ENCODE results near the gene NUTM2F. TPM values are rescaled to one million over a fixed set of nuclear protein-coding genes. Genes with fewer than 3 reads are reported as not detected.
A peak's percentile ranks its signal among the peaks of the same experiment; 100 is the strongest.
"Not testable (repeated sequence)": the region's sequence is repeated elsewhere in the genome, so short reads cannot be mapped to it uniquely, and the experiment has no call there.

Gene NUTM2F, protein sequence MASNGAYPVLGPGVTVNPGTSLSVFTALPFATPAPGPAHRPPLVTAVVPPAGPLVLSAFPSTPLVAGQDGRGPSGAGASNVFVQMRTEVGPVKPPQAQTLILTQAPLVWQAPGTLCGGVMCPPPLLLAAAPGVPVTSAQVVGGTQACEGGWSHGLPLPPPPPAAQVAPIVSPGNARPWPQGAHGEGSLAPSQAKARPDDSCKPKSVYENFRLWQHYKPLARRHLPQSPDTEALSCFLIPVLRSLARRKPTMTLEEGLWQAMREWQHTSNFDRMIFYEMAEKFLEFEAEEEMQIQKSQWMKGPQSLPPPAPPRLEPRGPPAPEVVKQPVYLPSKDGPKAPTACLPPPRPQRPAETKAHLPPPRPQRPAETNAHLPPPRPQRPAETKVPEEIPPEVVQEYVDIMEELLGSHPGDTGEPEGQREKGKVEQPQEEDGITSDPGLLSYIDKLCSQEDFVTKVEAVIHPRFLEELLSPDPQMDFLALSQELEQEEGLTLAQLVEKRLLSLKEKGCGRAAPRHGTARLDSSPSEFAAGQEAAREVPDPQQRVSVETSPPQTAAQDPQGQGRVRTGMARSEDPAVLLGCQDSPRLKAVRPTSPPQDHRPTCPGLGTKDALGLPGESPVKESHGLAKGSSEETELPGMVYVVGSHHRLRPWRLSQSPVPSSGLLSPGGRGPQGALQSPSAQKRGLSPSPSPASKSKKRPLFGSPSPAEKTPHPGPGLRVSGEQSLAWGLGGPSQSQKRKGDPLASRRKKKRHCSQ
- total RNA-seq: not detected
- long read RNA-seq, donor 1: 0 reads
- long read RNA-seq, donor 2: 0 reads

DNA sequence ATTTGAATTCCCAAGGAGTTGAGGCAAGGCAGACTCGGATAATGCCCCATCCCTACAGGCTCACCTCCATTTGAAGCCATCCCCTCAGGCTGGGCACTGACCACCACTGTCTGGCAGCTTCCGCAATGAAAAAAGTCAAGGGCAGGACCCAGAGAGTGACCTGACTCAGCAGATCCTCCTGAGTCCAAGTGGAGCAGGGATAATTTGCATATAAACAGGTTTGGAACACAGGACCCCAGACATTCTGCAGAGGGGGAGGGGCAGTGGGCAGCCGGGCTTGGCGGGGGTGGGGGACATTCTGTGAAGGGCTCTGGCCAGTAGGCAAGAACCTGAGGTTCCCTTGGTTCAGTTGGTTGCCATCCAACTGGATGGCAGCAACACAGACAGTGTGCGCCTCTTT lies at the start of gene NUTM2F:
NUTM2F (minus strand) TSS at position 101 of the 400 bp plus-strand sequence; CDS start at position 80, 21 bp downstream.
- H3K36me3 ChIP-seq (ENCODE audit: low read depth); intact Hi-C loops (cut with DNase I, micrococcal nuclease); ATAC-seq; DNase-seq; H3K4me3 ChIP-seq; H3K9me3 ChIP-seq; H3K4me1 ChIP-seq (ENCODE audit: low read depth): not testable (repeated sequence)

DNA sequence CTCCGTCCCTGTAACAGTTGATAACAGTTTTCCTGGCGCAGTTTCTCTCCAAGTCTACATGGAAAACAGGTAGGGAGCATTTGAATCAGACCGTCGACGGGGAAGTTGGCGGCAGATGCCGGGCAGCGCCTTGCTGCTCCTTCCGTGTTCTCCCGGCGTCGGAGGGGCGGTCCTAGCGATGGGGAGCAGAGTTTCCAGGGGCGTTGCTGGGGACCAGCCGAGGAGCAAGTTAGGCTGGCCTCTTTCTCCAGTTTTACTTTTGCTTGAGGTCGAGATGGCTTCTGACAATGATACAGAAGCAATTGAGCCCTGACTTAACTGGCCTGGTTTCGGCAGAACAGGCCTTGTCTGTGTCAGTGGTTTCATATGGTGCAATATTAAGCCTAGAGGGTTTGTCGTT lies 46.8 kb upstream of the NUTM2F start:
- H3K36me3 ChIP-seq (ENCODE audit: low read depth); H3K4me1 ChIP-seq (ENCODE audit: low read depth); H3K4me3 ChIP-seq; H3K9me3 ChIP-seq; intact Hi-C loops (cut with DNase I, micrococcal nuclease): not testable (repeated sequence)
- DNase-seq (peak in 2 of 3 donors; percentile 9 to 31), ATAC-seq (peak; percentile 76)

DNA sequence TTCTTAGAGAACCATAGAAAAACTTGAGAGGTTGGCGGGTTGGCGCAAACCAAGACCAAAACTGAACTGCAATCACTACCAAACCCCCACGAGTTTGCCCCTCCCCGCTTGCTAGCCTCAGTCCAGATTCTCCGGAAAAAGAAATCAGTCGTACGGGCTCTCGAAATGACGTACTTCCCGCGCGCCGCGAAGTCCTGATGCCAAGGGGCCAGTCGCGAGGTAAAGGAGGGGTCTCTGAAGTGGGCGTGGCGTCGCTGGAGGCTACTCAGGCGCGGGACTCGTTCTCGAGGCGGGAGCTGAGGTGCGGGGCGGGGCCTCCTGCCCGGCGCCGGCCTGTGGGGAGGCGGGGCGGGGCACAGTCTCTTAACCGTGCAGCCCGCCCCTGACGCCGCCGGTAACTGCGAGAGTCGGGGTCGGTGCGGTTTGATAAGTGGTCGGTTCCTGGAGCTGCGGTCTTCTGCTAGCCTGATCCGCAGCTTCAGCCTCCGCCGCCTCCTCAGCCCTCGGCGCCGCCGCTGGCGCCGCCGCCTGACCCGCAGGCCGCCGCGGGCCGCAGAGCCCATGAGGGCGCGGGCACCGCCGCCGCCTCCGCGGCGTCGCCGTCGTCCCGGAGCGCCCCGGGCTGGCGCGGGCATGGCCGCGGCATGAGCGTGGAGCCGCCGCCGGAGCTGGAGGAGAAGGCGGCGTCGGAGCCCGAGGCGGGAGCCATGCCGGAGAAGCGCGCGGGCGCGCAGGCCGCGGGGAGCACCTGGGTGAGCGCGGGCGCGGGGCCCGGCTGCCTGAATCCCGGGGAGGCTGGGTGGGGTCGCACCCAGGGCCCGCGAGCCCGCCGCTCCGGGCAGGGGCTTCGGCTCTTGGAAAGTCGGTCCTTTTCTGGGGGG lies 46.0 kb upstream of the NUTM2F start:
- peak overlapping the region; percentile 41 for H3K4me3 ChIP-seq
- H3K36me3 ChIP-seq (ENCODE audit: low read depth); H3K9me3 ChIP-seq; intact Hi-C loops (cut with DNase I, micrococcal nuclease); H3K4me1 ChIP-seq (ENCODE audit: low read depth): not testable (repeated sequence)
- DNase-seq (peak; percentile 93 to 95 (median 94)), ATAC-seq (peak; percentile 99)

DNA sequence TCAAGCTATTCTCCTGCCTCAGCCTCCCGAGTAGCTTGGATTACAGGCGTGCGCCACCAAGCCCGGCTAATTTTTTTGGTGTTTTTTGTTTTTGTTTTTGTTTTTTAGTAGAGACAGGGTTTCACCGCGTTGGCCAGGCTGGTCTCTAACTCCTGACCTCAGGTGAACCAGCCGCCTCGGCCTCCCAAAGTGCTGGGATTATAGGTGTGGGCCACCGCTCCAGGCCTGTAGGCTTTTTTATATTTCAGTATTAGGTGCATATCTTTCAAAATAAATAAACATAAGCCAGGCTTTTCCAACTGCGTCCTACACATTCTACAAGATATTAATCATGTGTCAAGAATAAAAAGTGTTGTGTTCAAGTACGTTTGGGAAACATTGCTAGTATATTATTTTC lies 45.3 kb upstream of the NUTM2F start:
- H3K9me3 ChIP-seq; H3K36me3 ChIP-seq (ENCODE audit: low read depth); intact Hi-C loops (cut with DNase I, micrococcal nuclease); ATAC-seq; H3K4me3 ChIP-seq; H3K4me1 ChIP-seq (ENCODE audit: low read depth): not testable (repeated sequence)
- peak in 1 of 3 donors; percentile 26 for DNase-seq

DNA sequence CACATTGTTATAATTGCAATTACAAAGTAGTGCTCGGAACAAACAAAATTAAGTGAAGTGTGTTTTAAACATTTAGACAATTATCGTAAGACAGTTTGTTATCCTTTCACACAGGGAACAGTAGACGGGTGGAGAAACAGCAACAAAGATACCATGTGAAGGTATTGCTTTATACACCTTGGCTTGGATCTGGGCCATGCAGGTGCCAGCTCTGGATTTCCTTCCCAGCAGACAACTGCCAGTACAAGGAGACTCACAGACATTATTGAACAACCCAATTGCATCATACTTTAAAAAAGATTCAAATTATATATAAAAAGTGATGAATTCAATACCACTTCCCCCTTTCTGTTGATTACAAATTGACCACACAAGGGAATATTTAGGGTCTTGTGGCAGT lies 41.8 kb upstream of the NUTM2F start:
- DNase-seq: peak in 1 of 3 donors; percentile 21
- intact Hi-C loops (cut with DNase I, micrococcal nuclease); H3K36me3 ChIP-seq (ENCODE audit: low read depth); ATAC-seq; H3K9me3 ChIP-seq; H3K4me1 ChIP-seq (ENCODE audit: low read depth); H3K4me3 ChIP-seq: not testable (repeated sequence)

DNA sequence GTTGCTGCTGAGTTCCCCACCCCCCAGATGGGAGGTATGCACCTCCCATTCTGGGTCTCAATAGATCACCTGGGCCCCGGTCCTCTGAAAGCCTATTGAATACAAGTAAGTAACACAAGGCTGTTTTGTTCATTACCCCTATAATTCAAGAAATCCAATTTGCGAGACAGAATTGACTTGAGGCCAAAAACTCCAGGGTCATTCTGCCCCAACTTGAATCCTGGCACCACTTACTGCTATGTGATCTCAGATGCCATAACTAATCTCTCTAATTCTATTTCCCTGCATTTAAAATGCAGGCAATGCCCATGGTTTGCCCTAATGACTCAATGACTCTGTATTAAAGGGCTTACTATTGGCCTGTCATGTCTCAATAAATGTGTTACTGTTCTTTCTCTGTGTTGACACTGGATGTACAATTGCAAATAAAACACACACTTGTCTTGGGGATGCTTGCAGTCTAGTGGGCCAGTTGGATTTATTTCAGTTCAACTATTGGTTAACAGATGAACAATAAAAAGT lies 35.7 kb upstream of the NUTM2F start:
- H3K9me3 ChIP-seq; intact Hi-C loops (cut with DNase I, micrococcal nuclease); H3K36me3 ChIP-seq (ENCODE audit: low read depth); H3K4me3 ChIP-seq; H3K4me1 ChIP-seq (ENCODE audit: low read depth); ATAC-seq; DNase-seq: not testable (repeated sequence)

DNA sequence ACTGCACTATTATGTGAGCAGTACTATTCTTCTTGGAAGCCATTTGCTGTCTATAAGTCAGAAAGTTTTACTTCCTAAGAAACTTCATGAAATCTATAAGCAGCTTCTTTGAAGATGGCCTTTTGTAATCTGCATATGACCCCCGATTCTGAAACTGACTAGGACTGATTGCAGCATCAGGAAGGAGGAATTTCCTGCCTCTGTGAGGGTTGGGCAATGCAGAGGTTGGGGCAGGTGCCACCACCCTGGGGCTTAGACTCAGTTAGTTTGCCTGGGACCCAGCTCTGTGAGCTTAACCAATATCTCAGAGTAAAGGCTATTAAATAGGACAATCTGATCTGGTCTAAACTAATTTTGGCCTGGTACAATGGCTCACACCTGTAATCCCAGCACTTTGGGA lies 28.7 kb upstream of the NUTM2F start:
- H3K4me3 ChIP-seq; intact Hi-C loops (cut with DNase I, micrococcal nuclease); ATAC-seq; H3K4me1 ChIP-seq (ENCODE audit: low read depth); DNase-seq; H3K9me3 ChIP-seq; H3K36me3 ChIP-seq (ENCODE audit: low read depth): not testable (repeated sequence)

DNA sequence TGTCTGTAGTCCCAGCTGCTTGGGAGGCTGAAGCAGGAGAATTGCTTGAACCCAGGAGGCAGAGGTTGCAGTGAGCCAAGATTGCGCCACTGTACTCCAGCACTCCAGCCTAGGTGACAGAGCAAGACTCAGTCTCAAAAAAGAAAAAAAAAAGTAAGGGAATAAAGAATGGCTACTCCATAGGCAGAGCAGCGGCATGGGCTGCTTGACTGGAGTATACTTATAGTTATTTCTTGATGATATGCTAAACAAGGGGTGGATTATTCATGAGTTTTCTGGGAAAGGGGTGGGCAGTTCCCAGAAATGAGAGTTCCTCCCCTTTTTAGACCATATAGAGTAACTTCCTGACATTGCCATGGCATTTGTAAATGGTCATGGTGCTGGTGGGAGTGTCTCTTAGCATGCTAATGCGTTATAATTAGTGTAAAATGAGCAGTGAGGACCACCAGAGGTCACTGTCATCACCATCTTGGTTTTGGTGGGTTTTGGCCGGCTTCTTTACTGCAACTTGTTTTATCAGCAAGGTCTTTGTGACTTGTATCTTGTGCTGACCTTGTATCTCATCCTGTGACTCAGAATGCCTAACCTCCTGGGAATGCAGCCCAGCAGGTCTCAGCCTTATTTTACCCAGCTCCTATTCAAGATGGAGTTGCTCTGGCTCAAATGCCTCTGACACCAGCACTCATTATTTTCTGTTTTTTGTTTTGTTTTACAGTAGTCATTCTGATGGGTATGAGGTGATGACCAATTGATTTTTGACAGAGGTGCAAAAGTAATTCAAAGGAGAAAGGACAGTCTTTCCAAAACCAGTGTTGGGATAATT lies 23.7 kb upstream of the NUTM2F start:
- DNase-seq; H3K9me3 ChIP-seq; H3K36me3 ChIP-seq (ENCODE audit: low read depth); H3K4me1 ChIP-seq (ENCODE audit: low read depth); intact Hi-C loops (cut with DNase I, micrococcal nuclease); H3K4me3 ChIP-seq; ATAC-seq: not testable (repeated sequence)

DNA sequence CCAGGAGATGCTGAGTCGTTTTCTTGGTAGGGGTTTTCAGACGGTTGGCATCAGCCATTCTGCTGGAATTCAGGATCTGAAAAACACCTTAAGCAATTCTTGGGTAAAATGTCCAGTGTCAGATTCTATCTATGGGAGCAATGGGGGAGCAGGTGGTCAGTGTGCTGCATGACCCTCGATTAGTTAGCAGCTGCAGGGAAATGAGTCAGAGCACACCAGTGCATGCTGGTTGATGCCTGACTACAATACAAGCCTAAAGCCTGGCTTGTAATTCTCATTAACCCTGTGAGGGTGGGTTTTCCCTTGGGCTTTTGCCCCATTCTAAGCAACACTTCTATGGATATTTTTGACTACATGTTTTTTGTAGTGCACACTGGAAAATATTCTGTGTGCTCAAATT lies 20.3 kb upstream of the NUTM2F start:
- DNase-seq; H3K9me3 ChIP-seq; H3K4me1 ChIP-seq (ENCODE audit: low read depth); ATAC-seq; H3K4me3 ChIP-seq; H3K36me3 ChIP-seq (ENCODE audit: low read depth); intact Hi-C loops (cut with DNase I, micrococcal nuclease): not testable (repeated sequence)

DNA sequence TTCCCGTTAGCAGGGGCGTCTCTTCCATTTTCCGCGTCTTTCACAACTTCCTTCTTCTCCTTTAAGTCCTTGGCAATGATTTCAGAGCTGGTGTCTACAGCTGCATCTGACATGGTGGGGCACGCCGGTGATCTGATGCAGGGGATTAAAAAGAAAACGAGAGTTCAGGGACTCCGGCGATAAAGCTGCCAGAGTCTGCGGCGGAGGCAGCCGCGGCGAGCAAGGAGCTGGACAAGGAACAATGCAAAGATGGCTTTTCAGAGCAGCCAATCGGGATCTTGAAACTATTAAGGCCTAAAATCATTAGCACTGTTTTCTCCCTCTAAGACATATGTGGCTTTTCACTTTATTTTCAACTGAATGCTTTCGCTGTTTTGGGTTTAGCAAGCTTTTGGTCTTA lies 19.0 kb upstream of the NUTM2F start:
- DNase-seq; H3K4me1 ChIP-seq (ENCODE audit: low read depth); intact Hi-C loops (cut with DNase I, micrococcal nuclease): not testable (repeated sequence)

DNA sequence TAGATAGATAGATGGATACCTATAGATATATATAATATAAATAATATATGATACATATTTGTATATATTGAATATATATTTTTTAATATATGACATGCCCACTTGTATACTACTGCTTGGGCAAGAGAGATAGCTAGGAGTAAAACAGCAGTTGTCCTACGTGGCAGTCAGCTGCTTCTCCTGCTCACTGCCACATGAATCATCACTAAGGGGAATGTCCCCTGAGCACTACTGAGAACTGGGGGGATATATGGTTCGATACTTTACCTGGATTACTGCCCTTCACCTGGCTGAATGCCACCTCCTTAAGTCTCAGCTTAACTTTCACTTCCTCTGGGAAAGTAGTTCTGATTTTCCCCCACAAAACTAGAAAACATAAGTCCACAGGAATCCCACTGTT lies 13.3 kb upstream of the NUTM2F start:
- ATAC-seq; DNase-seq; H3K4me3 ChIP-seq; intact Hi-C loops (cut with DNase I, micrococcal nuclease); H3K4me1 ChIP-seq (ENCODE audit: low read depth); H3K9me3 ChIP-seq; H3K36me3 ChIP-seq (ENCODE audit: low read depth): not testable (repeated sequence)

More for the DNA sequence above, 19.0 kb upstream of the NUTM2F start:
- ATAC-seq; H3K9me3 ChIP-seq; H3K4me3 ChIP-seq; H3K36me3 ChIP-seq (ENCODE audit: low read depth): not testable (repeated sequence)

DNA sequence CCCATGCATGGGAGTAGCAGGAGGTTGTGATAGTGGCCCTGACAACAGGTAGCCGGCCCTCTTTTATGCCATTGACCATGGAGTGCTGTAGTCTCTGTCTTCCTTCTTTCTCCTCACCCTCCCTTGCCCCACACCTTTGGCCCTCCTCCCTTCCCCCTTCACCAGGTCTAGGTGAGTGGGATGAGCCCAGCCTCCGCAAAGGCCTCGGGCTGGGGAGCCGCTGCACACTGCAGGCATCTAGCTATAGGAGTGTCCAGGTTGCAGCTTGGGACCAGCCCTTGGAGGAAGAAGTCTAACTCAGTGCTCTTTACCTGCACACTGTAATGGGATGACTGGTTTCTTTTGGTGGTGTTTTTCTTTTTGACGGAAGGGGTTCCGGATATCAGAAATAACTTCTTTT lies 12.3 kb upstream of the NUTM2F start:
- ATAC-seq; intact Hi-C loops (cut with DNase I, micrococcal nuclease); H3K4me1 ChIP-seq (ENCODE audit: low read depth); DNase-seq; H3K4me3 ChIP-seq; H3K36me3 ChIP-seq (ENCODE audit: low read depth); H3K9me3 ChIP-seq: not testable (repeated sequence)

DNA sequence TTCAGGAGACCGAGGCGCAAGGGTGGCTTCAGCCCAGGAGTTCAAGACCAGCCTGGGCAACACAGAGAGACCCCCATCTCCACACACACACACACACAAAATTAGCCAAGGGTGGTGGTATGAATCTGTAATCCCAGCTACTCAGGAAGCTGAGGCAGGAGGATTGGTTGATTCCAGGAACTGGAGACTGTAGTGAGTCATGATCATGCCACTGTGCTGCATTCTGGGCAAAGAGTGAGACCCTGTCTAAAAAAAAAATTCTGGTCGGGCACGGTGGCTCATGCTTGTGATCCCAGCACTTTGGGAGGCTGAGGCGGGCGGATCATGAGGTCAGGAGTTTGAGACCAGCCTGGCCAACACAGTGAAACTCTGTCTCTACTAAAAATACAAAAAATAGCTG lies 11.2 kb upstream of the NUTM2F start:
- ATAC-seq; DNase-seq; H3K4me3 ChIP-seq; intact Hi-C loops (cut with DNase I, micrococcal nuclease); H3K36me3 ChIP-seq (ENCODE audit: low read depth); H3K9me3 ChIP-seq; H3K4me1 ChIP-seq (ENCODE audit: low read depth): not testable (repeated sequence)

Data from mucosa of descending colon (tissue), 3 donors.